ENCODE measurements around the gene MLYCD. TPM values are rescaled to one million over a fixed set of nuclear protein-coding genes. Genes with fewer than 3 reads are reported as not detected.

MLYCD gene
- total and polyA plus RNA-seq, 2 donors (not counting 1 experiment from before 2014, with no cell fraction given) = 2.3 to 17.1 TPM

DNA sequence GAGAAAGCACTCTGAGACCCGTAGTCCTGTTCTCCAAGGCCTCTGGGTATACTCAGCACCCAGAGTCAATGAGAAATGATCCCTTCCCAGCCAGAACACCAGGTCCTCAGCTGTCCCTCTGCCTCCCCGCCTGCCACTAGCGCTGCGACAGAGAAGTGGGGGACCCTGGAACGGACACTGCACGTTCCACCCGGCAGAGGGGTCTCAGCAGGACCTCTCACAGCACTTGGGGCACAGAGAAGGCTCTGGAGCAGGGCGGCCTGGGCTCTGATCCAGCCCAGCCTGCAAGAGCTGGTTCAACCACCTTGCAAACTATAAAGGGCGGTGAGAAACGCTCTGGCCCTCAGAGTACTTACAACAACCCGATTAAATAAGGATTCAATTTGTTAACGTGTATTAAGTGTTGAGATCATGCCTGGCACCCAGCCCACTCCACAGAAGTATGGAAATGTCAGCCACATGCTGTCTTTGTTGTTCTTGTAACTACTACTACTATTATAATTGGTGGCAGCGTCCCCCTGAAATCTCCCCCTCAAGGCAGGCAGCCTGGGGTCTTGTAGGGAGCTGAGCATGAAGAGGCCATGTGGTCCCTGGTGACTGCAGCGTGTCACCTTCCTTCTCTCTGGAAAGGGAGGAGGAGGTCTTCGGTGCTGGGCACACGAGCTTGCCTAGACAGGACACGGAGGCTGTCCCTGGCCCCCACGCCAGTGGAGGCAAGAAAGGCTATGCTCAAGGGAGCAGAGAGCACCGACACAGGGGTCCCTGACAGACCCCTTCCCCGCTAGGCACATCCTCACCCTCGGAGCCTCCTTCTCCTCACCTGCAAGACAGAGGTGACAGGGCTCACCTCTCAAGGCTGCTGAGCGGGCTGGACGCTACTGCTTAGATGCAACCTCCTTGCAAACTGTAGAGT, 56.6 kb downstream of the MLYCD start:
- peaks cover 17% of the 10 kb centered on the region for H3K27me3 Mint-ChIP-seq
- Histone ChIP-seq H3K4me1 (ENCODE audit: control insufficient read depth in 2 of 2, insufficient read depth in 2 of 2, low read length in 2 of 2) (peaks cover 12 to 13% of the 10 kb centered on the region in 2 donors), H3K79me2 (ENCODE audit: control insufficient read depth, insufficient read depth, low read length) (no peaks in the 10 kb centered on the region), H3K27me3 (replicated peaks in 1 of 4; ENCODE audit: control extremely low read depth in 1 of 4, control insufficient read depth in 3 of 4, insufficient read depth in 4 of 4, low read length in 3 of 4) (peaks cover 0 to 44% (median 10%) of the 10 kb centered on the region in 4 experiments), H3K9me3 (ENCODE audit: control extremely low read depth in 1 of 3, control insufficient read depth in 2 of 3, insufficient read depth in 1 of 3, low read length in 2 of 3) (peaks cover 0 to 7% (median 0%) of the 10 kb centered on the region in 3 donors), H4K20me1 (ENCODE audit: control insufficient read depth, insufficient read depth, low read length, poor library complexity, severe bottlenecking) (no peaks in the 10 kb centered on the region), H3K36me3 (replicated peaks in 1 of 2; ENCODE audit: control extremely low read depth in 1 of 2, control insufficient read depth in 1 of 2, extremely low read depth in 1 of 2, insufficient read depth in 2 of 2, low read length in 1 of 2) (no peaks in the 10 kb centered on the region), H3K27ac (ENCODE audit: low read length in 2 of 2) (no peak overlapping the region), H3K4me3 (ENCODE audit: control extremely low read depth in 1 of 5, extremely low read depth in 1 of 5, insufficient read depth in 1 of 5, low read depth in 2 of 5, low read length in 4 of 5) (no peak overlapping the region), H3K9ac (ENCODE audit: low read length) (no peak overlapping the region), H2AFZ (ENCODE audit: insufficient read depth, low read depth, low read length, poor library complexity, severe bottlenecking) (no peak overlapping the region), H3K4me2 (replicated peaks; ENCODE audit: low read depth, low read length, poor library complexity, severe bottlenecking) (no peak overlapping the region)
- H3K4me3 Mint-ChIP-seq = no peak overlapping the region
- 77% methylated on average over 16 of the region's 23 CpGs for WGBS (ENCODE audit: insufficient coverage)
- intact Hi-C loops (cut with micrococcal nuclease) = loop anchor here (1.0 to 5.0 kb wide), 3 partner anchors 112 to 232 kb away; partner anchors contain the start of gene TAF1C
- DNase-seq (no peak), ATAC-seq (ENCODE audit: low read depth) (no peak)
- H3K9me3 Mint-ChIP-seq (ENCODE audit: insufficient read depth) = no peaks in the 10 kb centered on the region
- POLR2A ChIA-PET = no interaction called here
- no peak overlapping the region for H3K27ac Mint-ChIP-seq
- peaks cover 12% of the 10 kb centered on the region for H3K4me1 Mint-ChIP-seq
- no peak for TF ChIP-seq EZH2 (IDR thresholded peaks at IDR 0.05; ENCODE audit: borderline replicate concordance, insufficient read depth, low read depth, low read length, poor library complexity, severe bottlenecking)
- TF ChIP-seq, protein P1, sequence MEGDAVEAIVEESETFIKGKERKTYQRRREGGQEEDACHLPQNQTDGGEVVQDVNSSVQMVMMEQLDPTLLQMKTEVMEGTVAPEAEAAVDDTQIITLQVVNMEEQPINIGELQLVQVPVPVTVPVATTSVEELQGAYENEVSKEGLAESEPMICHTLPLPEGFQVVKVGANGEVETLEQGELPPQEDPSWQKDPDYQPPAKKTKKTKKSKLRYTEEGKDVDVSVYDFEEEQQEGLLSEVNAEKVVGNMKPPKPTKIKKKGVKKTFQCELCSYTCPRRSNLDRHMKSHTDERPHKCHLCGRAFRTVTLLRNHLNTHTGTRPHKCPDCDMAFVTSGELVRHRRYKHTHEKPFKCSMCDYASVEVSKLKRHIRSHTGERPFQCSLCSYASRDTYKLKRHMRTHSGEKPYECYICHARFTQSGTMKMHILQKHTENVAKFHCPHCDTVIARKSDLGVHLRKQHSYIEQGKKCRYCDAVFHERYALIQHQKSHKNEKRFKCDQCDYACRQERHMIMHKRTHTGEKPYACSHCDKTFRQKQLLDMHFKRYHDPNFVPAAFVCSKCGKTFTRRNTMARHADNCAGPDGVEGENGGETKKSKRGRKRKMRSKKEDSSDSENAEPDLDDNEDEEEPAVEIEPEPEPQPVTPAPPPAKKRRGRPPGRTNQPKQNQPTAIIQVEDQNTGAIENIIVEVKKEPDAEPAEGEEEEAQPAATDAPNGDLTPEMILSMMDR (IDR thresholded peaks at IDR 0.05) = no peak
- CTCF ChIA-PET = interaction anchor here (0.9 to 3.2 kb wide), 2 partner anchors 112 to 131 kb away, joined by 3 to 16 read pairs; no protein-coding TSS in a partner anchor

Measured in B cell (primary cell).